GM12874 (cell line): Measurements from ENCODE around the gene HERC3.

Experiments used
- CTCF ChIP-seq: IDR thresholded peaks from 2 replicates; pipeline ENCODE4 v1.5.1; 2011; ENCODE audit warnings: low read depth, mild to moderate bottlenecking, control low read depth, low read length, moderate library complexity; ENCODE audit not compliant: insufficient read depth

HERC3 gene

GRCh38 chr4:88649716-88650115, 57.4 kb downstream of the HERC3 start:
- no peak for TF ChIP-seq CTCF

GRCh38 chr4:88653371-88653946, 61.2 kb downstream of the HERC3 start:
- no peak for TF ChIP-seq CTCF

GRCh38 chr4:88655226-88655625, 62.9 kb downstream of the HERC3 start:
- TF ChIP-seq CTCF: no peak

- peak; percentile 64 for TF ChIP-seq CTCF
Observed at GRCh38 chr4:88659055-88659889, 67.0 kb downstream of the HERC3 start.

GRCh38 chr4:88659890-88660208, 67.6 kb downstream of the HERC3 start:
- TF ChIP-seq CTCF: no peak

- no peak for TF ChIP-seq CTCF
Observed at GRCh38 chr4:88660446-88661294, 68.4 kb downstream of the HERC3 start.

- no peak for TF ChIP-seq CTCF
Observed at GRCh38 chr4:88661739-88662138, 69.5 kb downstream of the HERC3 start.
